Stomach (tissue), 9 donors: ENCODE results near the gene KANTR. TPM values are rescaled to one million over a fixed set of nuclear protein-coding genes. Genes with fewer than 3 reads are reported as not detected.

ENCODE experiments used
- DNase-seq, 2 donors: peaks; one replicate each; pipeline versions ENCODE4 v3.0.0 to v3.0.0-alpha.2; 2013 to 2019
- H3K27ac ChIP-seq, 5 donors: fragments of 200-600 bp in 4 of 5; sonication (generic) in 4 of 5; one replicate each; pipeline ENCODE4 v1.5.1; 2013 to 2019; ENCODE audit warnings: mild to moderate bottlenecking in 1 of 5, moderate library complexity in 1 of 5
- H3K27me3 ChIP-seq, 3 donors: fragments of 200-600 bp; sonication (generic); one replicate each; pipeline ENCODE4 v1.5.1; 2017 to 2019; ENCODE audit warnings: mixed run types in 1 of 3
- H3K36me3 ChIP-seq, 4 donors: fragments of 200-600 bp; sonication (generic); 1 replicate in 3 of 4; 2 replicates in 1 of 4; pipeline ENCODE4 v1.5.1; 2016 to 2019
- H3K4me1 ChIP-seq, 4 donors: fragments of 200-600 bp; sonication (generic); one replicate each; pipeline ENCODE4 v1.5.1; 2016 to 2019
- H3K4me3 ChIP-seq, 4 donors: fragments of 200-600 bp; sonication (generic) in 3 of 4; one replicate each; pipeline ENCODE4 v1.5.1; 2016 to 2019; ENCODE audit warnings: mild to moderate bottlenecking in 1 of 4
- H3K9me3 ChIP-seq, 4 donors: fragments of 200-600 bp; sonication (generic); one replicate each; pipeline ENCODE4 v1.5.1; 2016 to 2019
- CTCF ChIP-seq, 7 experiments: fragments of 450-650 bp in 4 of 7; fragments of 200-600 bp in 3 of 7; sonication (generic) in 3 of 7; IDR thresholded peaks; one replicate each; pipeline ENCODE4 v1.5.1; 2016 to 2019; ENCODE audit warnings: antibody characterized with exemption in 7 of 7, control low read depth in 2 of 7, mild to moderate bottlenecking in 1 of 7
- EP300 ChIP-seq: sonication (generic); formaldehyde crosslinking; IDR thresholded peaks from one replicate; pipeline ENCODE4 v1.6.1; 2017; ENCODE audit warnings: antibody characterized with exemption
- POLR2A ChIP-seq, 4 donors: fragments of 450-650 bp; IDR thresholded peaks; one replicate each; pipeline ENCODE4 v1.6.1; 2016; ENCODE audit warnings: antibody characterized with exemption in 4 of 4, control low read depth in 2 of 4, mild to moderate bottlenecking in 1 of 4, moderate library complexity in 1 of 4
- POLR2AphosphoS5 ChIP-seq, 3 donors: sonication (generic); formaldehyde crosslinking; IDR thresholded peaks; one replicate each; pipeline ENCODE4 v1.6.1; 2016; ENCODE audit warnings: antibody characterized with exemption in 3 of 3
- WGBS, 5 donors: extraction: QIAGEN DNeasy Blood & Tissue Kit in 3 of 5; methylation state at CpG; one replicate each; pipeline versions ENCODE4 v1.1.5 to v1.1.7; 2013 to 2018; 5-methylcytosine and 5-hydroxymethylcytosine counted together
- intact Hi-C: fragments of 100-400 bp; cut with DNase I; formaldehyde crosslinking; loops from one replicate; pipeline ENCODE4 v1.15.1; 2023; ENCODE audit warnings: low total_unique reads
- polyA plus RNA-seq, 3 donors: library from polyadenylated mRNA; stranded (reverse); fragments of 200-250 nt; gene quantifications; one replicate each; pipeline ENCODE4 v1.2.3, GENCODE V29; 2013
- total RNA-seq, 5 donors: library from RNA; depleted of rRNA; stranded (reverse); fragments of >200 nt; gene quantifications; one replicate each; pipeline versions ENCODE4 v1.1.0 to v1.2.3, GENCODE V29; 2014 to 2016
- donor health status: healthy with polysubstance abuse.
- donor health status: Bipolar disorder and iron deficiency.
- donor health status: healthy.

KANTR gene
- total and polyA plus RNA-seq, 8 donors, result 1.1 to 35.6 (median 8.6) TPM

DNA sequence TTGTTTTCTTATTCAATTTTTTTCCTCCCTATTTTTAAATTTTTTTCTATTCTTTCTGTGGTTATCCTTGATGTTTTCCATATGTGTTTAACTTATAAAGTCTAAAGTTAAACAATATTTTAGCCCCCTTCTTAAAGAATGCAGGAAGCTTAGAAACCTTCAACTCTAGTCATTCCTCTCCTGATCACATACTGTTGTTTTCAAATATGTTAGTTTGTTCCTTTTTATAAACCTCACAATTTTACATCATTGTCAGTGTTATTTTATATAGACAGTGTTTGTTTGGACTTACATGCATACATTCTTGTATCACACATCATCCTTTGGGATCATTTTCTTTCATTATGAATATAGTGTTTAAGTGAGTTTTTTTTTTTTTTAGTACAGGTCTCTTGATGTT, 31.6 kb downstream of the KANTR start:
- Histone ChIP-seq H3K4me1 (peaks cover 0 to 4% (median 0%) of the 10 kb centered on the region in 4 donors), H3K36me3 (no peaks in the 10 kb centered on the region), H3K4me3 (no peak overlapping the region), H3K9me3 (peaks cover 0 to 8% (median 0%) of the 10 kb centered on the region in 4 donors), H3K27ac (no peak overlapping the region), H3K27me3 (peaks cover 0 to 7% (median 0%) of the 10 kb centered on the region in 3 donors)
- TF ChIP-seq POLR2A (IDR thresholded peaks at IDR 0.05) (no peak), POLR2AphosphoS5 (IDR thresholded peaks at IDR 0.05) (no peak), EP300 (no peak), CTCF (IDR thresholded peaks at IDR 0.05) (no peak)
- intact Hi-C loops, result no loop called here
- no peak for DNase-seq

DNA sequence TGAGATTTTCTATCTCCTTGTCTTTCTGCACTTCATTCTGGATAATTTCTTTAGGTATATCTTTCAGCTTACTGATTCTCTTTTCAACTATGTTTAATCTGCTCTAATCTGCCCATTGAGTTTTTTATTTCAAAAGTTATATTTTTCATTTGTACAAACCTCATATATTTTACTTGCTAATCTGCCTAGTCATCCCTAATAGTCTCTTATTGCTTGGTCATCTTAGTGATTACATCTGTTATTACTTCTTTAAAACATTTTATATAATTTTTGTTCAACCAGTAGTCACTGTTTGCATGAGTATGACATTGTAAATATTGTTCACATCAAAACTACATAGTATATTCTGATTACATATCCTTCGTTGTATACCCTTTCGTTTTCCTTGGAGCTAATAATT, 32.4 kb downstream of the KANTR start:
- intact Hi-C loops, result no loop called here
- no peak for TF ChIP-seq EP300
- TF ChIP-seq CTCF (IDR thresholded peaks at IDR 0.05), result no peak
- TF ChIP-seq POLR2AphosphoS5 (IDR thresholded peaks at IDR 0.05), result no peak
- TF ChIP-seq POLR2A (IDR thresholded peaks at IDR 0.05), result no peak
- WGBS, 5 donors, result 87 to 99% (median 92%) methylated on average over 2 of the region's 2 CpGs
- Histone ChIP-seq H3K27ac (no peak overlapping the region), H3K4me3 (no peak overlapping the region), H3K27me3 (peaks cover 0 to 7% (median 0%) of the 10 kb centered on the region in 3 donors), H3K9me3 (peaks cover 0 to 8% (median 0%) of the 10 kb centered on the region in 4 donors), H3K36me3 (no peaks in the 10 kb centered on the region), H3K4me1 (peaks cover 0 to 4% (median 0%) of the 10 kb centered on the region in 4 donors)
- DNase-seq, result no peak

DNA sequence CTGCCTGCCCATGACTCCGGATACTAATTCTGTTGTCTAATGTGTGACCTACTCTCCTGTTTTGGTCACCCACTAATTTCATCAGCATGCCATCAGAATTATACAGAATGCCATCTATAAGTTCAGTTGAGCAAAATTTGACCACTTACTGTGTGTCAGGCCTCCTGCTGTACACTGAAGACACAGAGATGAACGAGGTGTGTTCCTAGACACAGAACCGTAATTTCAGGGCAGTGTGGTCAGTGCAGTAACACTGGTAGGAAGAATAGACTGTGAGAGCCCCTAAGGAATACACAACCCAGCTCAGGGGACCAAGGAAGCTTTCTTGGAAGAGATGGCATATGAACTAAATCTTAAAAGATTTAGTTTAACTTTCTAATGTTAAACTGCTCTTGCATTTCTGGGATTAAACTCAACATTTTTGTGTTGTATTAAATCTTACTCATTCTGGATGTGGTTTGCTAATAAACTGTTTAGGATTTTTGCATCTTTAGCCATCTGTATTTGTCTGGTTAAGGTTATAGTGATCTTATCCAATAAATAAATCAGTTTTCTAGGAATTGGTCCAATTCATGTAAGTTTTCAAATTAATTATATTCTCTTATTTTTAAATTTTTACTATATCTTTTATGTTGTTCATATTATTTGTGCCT, 34.3 kb downstream of the KANTR start:
- H3K4me1 ChIP-seq, result no peaks in the 10 kb centered on the region
- DNase-seq, result no peak
- H3K4me3 ChIP-seq, result no peak overlapping the region
- 68 to 86% (median 79%) methylated on average over 3 of the region's 3 CpGs for WGBS, 5 donors
- H3K27me3 ChIP-seq, result peaks cover 0 to under 1% (median 0%) of the 10 kb centered on the region in 3 donors
- H3K9me3 ChIP-seq, result peaks cover 0 to 8% (median 0%) of the 10 kb centered on the region in 4 donors
- TF ChIP-seq POLR2A (IDR thresholded peaks at IDR 0.05), result no peak
- H3K27ac ChIP-seq, result no peak overlapping the region
- H3K36me3 ChIP-seq, result peaks cover 0 to 9% (median 4%) of the 10 kb centered on the region in 4 donors
- intact Hi-C loops, result no loop called here

DNA sequence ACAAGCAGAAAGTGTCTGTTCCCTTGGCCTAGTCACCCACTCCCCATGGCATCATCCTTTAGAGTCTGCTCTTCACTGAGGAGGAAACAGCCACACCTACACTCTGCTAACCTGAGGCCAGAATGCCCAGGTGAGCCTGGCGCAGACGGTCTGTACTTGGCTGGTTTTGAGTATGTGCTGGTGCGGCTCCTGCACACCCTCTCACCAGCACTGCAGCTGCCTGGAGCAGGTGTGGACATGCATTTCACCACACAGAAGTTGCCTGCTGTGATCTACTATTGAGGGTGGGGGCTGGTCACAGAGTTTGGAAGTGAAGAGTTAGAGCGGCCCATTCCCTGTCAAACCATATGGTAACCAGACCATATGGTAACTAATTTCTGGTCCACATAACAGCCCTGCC, 39.5 kb downstream of the KANTR start:
- H3K9me3 ChIP-seq, result no peaks in the 10 kb centered on the region
- no peak for TF ChIP-seq EP300
- no peak for TF ChIP-seq POLR2AphosphoS5 (IDR thresholded peaks at IDR 0.05)
- H3K27me3 ChIP-seq, result peaks cover 0 to 3% (median 0%) of the 10 kb centered on the region in 3 donors
- no peak overlapping the region for H3K27ac ChIP-seq
- intact Hi-C loops, result no loop called here
- peaks cover 0 to 14% (median 7%) of the 10 kb centered on the region in 4 donors for H3K36me3 ChIP-seq
- no peaks in the 10 kb centered on the region for H3K4me1 ChIP-seq
- no peak for DNase-seq
- WGBS, 5 donors, result 84 to 94% (median 91%) methylated on average over 4 of the region's 4 CpGs; no CpG with 5 or more reads in 1 of the 5 donors
- no peak overlapping the region for H3K4me3 ChIP-seq

DNA sequence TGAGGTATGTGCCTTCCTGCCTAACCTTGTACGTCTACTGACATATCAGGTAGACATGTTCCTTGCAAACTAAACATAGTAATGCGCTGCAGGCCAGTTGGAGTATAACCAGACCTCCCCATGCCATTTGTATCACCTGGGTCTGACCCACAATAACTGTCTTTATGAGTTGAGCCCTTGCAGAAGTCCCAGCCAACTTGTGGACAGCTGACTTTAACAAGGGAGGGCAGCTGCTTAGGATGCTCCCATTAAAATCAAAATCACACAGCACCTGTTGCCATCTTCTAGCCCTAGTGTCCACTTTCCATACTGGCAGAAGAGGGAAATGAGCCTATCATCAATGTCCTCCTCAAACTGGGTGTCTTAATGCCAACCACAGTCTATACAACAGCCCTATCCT, 41.6 kb downstream of the KANTR start:
- H3K4me1 ChIP-seq, result no peaks in the 10 kb centered on the region
- intact Hi-C loops, result no loop called here
- no peak for DNase-seq
- H3K36me3 ChIP-seq, result peaks cover 0 to 14% (median 7%) of the 10 kb centered on the region in 4 donors
- no peak overlapping the region for H3K27ac ChIP-seq
- WGBS, 5 donors, result 75 to 95% (median 88%) methylated on average over 2 of the region's 2 CpGs
- no peak for TF ChIP-seq EP300
- no peak for TF ChIP-seq POLR2AphosphoS5 (IDR thresholded peaks at IDR 0.05)
- no peak for TF ChIP-seq CTCF (IDR thresholded peaks at IDR 0.05)
- TF ChIP-seq POLR2A (IDR thresholded peaks at IDR 0.05), result no peak
- no peak overlapping the region for H3K4me3 ChIP-seq
- H3K27me3 ChIP-seq, result peaks cover 0 to 3% (median 0%) of the 10 kb centered on the region in 3 donors
- H3K9me3 ChIP-seq, result no peaks in the 10 kb centered on the region
